Right ventricle myocardium inferior (tissue), 1 donor: Measurements from ENCODE around the gene ITIH5. TPM values are rescaled to one million over a fixed set of nuclear protein-coding genes. Genes with fewer than 3 reads are reported as not detected.

ENCODE experiments used
- ATAC-seq: fragments of 200-7000 bp; cut with Tn5 transposase; one replicate; pipeline ENCODE4 v1.9.1; 2020; ENCODE audit warnings: mild to moderate bottlenecking, moderate library complexity
- DNase-seq: peaks from one replicate; pipeline ENCODE4 v3.0.0; 2021; ENCODE audit errors: missing footprints
- intact Hi-C: fragments of 100-400 bp; cut with DNase I; formaldehyde crosslinking; loops from one replicate; pipeline ENCODE4 v1.11.0; 2022
- total RNA-seq: library from RNA; stranded (reverse); fragmentation: NEBNext Ultra II Directional; extraction: Animal tissue kit (Norgen Biotek cat#: 25700); gene quantifications from one replicate; pipeline ENCODE4 v1.2.1, GENCODE V29; 2021
- donor health status: DM: no; HTN: yes; CAD: no; lungs with severe emphysema.

ITIH5 gene
- total RNA-seq, 1 donor from 2014 or later = 10.3 TPM

GRCh38 chr10:7511612-7512011, 155.2 kb downstream of the ITIH5 start:
- ATAC-seq (no peak), DNase-seq (no peak)
- intact Hi-C loops = no loop called here

Other genes starting within 250 kb of the ITIH5 start
- not detected for gene ITIH2, start 36.4 kb upstream of the ITIH5 start, total RNA-seq
- 7.5 TPM for gene KIN, start 121.0 kb upstream of the ITIH5 start, total RNA-seq
- gene ATP5F1C, start 121.2 kb upstream of the ITIH5 start, total RNA-seq = 804 TPM
- 11.8 TPM for gene TAF3, start 151.5 kb upstream of the ITIH5 start, total RNA-seq